Measurements from ENCODE around the gene CEL.

The CEL gene

DNA sequence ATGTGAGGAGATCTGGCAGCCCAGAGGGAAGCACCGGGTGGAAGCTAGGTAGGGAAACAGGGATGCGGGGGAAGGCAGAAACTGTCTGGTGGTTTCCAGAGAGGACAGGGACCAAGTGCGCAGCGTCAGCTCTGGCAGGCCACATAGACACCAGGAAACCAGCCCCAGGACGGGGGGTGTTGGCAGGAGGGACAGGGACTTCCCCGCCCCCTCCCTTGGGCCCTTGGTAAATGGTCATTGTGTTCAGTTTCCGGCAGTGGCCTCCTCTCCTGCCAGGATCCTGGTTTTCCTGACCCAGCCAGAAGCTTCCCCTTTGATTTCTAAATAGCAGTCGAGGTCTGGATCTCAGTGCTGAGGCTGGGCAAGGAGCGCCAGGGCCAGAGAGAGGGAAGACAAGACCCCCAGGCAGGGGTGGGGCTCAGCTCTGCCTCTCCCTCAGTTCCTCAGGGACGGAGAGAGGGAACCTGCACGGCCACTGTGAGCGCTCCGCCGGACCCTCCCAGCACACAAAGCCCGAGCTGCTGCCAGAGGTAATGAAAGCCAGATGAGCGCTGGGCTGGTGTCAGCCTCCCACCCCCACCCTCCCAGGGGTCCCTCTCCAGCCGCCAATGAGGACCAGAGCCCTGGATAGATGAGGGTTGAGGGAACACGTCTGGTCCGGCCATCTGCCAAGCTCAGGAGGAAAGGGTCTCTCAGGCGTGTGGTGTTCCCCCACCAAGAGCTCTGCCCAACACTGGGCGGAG is 57.5 kb downstream of the CEL start:
- DNase-seq = no peak

DNA sequence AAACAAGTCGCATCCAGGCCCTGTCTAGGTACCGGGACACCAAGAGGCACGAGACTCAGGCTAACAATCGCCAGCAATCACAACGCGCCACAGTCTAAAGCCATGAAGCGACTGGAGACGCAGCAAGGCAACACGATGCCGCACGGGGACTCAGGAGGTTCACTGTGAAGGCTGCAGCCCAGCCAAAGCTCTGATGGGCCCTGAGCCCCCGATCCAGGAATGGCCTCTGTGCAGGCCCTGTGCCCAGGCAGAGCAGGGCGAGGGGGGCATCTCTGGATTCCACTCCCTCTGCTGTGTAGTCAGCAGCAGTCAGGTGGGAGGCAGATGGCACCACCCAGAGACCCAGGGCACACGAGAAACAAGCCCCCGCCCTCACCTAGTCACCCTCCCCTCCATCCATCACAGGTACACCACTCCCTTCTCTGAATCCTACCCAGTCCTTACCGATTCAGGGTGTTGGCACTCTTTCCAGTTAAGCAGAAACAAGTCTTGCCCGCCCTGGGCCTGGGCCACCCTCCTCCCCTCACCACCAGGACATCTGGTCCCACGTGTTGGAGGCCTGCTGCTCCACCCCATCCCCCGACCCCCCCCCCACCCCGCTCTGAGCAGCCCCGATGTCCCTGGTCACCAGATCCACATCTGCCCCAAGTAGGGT is 58.2 kb downstream of the CEL start:
- DNase-seq = no peak

GRCh38 chr9:133120501-133121197 is 58.9 kb downstream of the CEL start:
- no peak for DNase-seq
